Measurements from ENCODE around the gene CLASP1.
A peak's percentile ranks its signal among the peaks of the same experiment; 100 is the strongest.
"Not testable (repeated sequence)": the region's sequence is repeated elsewhere in the genome, so short reads cannot be mapped to it uniquely, and the experiment has no call there.

Gene CLASP1

DNA sequence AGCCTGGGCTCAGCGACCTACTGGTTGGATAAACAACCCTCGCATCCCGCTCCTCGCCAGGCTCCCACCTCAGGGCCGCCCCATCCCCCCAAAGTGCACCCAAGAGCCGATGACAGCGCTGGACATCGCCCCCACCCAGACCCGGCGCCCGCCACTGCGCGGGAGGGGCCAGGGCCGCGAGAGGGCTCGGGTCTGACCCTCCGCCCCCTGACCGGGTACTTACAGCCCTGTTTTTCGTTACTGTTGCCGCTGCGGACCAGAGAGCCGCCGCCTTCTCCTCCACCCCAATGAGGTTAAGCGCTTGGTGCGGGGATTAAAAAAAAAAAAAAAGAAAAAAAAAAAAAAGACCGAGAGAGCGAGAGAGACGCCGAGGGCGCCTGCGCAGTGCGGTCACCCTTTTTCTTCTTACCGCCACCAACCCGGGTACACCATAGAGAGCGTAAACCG is at the start of gene CLASP1:
Gene CLASP1, minus strand, starts transcription at position 314 of the 447 bp plus-strand sequence. CDS start 43,567 bp downstream, outside the sequence.
- peak; percentile 87 for DNase-seq

GRCh38 chr2:121698318-121698930 is 49.2 kb upstream of the CLASP1 start:
- no peak for DNase-seq

DNA sequence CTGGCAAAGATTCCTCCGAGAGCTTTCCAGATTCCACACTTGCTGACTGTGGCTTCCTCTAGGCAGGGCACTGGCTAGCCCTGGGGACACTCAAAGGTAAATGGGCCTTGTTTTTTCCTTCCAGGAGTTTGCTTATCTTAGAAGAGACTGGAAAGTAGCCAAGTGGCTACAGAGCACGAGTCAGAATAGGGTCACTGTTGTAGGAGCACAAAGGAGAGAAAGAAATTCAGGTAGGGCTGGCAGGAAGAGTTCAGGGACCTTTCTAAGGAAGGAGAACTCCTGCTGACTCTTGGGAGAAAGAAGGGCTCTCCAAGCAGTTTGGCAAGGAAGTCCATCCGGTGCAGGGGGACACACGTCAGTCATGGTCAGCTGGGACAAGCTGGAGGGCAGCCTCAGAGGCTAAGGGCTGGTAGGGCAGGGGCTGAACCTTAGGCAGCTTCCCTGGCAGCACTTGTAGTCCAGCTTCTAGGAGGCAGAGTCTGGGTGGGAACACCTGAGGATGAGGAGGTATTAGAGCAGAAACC is 47.9 kb upstream of the CLASP1 start:
- no peak for DNase-seq

- no peak for DNase-seq
Observed at GRCh38 chr2:121696410-121696930, 47.2 kb upstream of the CLASP1 start.

DNA sequence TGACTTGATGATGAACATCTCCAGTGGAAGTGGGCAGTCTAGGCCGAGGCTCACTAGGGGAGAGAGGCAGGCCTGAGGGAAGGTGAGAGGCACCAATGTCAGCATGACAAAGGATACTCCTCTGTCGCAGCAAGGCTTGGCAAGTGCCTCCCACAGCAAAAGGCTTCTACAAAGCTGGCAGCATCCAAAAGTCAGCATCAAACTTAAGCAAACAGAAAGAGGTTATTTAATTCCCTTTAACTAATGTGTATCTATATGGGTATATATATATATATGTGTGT is 45.8 kb upstream of the CLASP1 start:
- no peak for DNase-seq

DNA sequence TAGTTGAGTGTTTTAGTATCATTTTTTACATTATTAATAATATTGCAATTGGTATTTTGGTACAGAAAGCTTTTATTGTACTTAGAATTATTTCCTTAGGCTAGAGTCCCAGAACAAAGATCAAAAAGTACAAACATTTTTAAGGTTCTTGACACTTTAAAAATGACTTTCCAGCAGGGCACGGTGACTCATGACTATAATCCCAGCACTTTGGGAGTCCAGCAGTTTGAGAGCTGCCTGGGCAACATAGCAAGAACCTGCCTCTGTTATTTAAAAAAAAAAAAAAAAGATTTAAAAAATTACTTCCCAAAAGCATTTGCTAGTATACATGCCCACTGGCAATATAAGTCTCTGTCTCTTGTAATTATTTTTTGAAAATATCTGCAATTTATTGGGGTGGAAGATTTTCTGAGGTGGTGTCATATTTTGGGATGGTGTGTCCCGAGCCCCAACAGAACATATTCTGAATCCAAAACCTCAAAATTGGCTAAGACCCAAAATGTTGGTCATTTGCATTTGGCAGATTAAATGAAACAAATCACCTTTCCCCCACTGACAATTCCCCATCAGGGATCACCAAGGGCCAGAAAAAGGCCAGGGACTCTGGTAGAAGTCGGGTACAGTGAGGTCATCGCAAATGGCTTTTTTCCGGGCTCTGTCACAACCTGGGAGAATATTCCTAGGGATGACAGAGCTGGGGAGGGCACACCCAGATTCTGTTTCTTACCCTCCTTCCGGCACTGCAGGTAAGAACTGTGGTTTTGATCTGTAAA is 45.3 kb upstream of the CLASP1 start:
- no peak for DNase-seq

GRCh38 chr2:121690572-121690971 is 41.3 kb upstream of the CLASP1 start:
- DNase-seq: not testable (repeated sequence)

GRCh38 chr2:121690095-121690494 is 40.8 kb upstream of the CLASP1 start:
- DNase-seq: no peak

- peak; percentile 58 for DNase-seq
Observed at GRCh38 chr2:121689356-121689755, 40.1 kb upstream of the CLASP1 start.

DNA sequence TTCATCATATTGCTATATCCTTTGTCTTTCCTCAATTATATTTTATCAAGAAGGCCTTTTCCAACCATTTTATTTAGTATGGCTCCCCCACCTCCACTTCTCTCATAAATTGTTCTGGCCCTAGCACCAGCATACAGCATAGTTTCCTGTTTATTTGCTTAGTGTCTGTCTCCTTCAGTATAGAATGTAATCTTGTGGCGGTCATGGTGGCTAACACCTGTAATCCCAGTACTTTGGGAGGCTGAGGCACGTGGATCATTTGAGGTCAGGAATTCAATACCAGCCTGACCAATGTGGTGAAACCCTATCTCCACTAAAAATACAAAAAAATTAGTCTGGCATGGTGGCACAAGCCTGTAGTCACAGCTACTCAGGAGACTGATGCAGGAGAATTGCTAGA is 39.6 kb upstream of the CLASP1 start:
- no peak for DNase-seq

DNA sequence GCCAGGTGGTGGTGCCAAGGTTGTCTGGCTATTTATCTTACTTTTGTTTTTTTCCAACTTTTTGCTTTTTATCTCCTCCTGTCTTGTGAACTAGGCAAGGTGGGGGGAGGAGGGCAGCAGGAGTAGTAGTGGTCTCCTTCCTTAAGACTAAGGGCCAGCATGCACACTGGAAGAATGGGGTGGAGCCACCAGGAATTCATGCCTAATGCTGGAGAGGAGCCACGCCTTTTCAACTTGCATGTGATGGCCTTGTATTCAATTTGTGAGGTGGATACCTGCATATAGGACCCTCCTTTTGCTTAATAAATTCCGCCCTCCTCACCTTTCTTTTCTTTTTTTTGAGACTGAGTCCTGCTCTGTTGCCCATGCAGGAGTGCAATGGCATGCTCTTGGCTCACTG is 37.6 kb upstream of the CLASP1 start:
- no peak for DNase-seq

DNA sequence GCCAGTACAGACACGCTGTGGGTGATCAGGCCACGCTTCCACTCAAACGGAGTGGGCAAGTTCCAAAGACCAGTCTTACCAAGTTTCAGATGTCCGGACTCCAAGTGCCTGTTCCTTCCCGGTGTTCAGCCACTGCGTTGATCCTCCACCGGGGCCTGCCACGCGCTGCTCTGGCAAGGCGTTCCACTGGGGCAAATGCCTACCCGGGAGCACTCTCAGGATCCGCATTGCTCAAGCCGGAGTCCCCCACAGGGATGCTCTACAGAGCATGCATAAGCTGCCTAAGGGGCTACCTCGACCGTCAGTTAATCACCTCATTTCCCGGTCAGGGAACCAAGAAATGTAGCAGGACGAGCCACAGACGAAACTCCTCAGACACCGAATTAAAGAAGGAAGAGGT is 37.0 kb upstream of the CLASP1 start:
- no peak for DNase-seq

- DNase-seq: no peak
Observed at GRCh38 chr2:121682396-121683298, 33.4 kb upstream of the CLASP1 start.

GRCh38 chr2:121677855-121678254 is 28.6 kb upstream of the CLASP1 start:
- no peak for DNase-seq

DNA sequence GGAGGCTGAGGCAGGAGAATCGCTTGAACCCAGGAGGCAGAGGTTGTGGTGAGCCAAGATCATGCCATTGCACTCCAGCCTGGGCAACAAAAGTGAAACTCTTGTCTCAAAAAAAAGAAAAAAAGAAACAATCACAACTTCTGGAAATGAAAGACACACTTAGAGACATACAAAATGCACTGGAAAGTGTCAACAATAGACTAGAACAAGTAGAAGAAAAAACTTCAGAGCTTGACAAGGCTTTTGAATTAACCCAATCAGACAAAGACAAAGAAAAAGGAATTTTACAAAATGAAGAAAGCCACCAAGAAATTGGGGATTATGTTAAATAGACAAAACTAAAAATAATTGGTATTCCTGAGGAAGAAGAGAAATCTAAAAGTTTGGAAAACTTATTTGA is 22.4 kb upstream of the CLASP1 start:
- not testable (repeated sequence) for DNase-seq

- DNase-seq: no peak
Observed at GRCh38 chr2:121670181-121670580, 20.9 kb upstream of the CLASP1 start.

- DNase-seq: no peak
Observed at GRCh38 chr2:121667618-121668017, 18.4 kb upstream of the CLASP1 start.

- no peak for DNase-seq
Observed at GRCh38 chr2:121666042-121666441, 16.8 kb upstream of the CLASP1 start.

GRCh38 chr2:121665504-121665903 is 16.2 kb upstream of the CLASP1 start:
- no peak for DNase-seq

GRCh38 chr2:121664713-121665112 is 15.5 kb upstream of the CLASP1 start:
- DNase-seq: no peak

- no peak for DNase-seq
Observed at GRCh38 chr2:121664086-121664485, 14.8 kb upstream of the CLASP1 start.

- no peak for DNase-seq
Observed at GRCh38 chr2:121663434-121663833, 14.2 kb upstream of the CLASP1 start.

DNA sequence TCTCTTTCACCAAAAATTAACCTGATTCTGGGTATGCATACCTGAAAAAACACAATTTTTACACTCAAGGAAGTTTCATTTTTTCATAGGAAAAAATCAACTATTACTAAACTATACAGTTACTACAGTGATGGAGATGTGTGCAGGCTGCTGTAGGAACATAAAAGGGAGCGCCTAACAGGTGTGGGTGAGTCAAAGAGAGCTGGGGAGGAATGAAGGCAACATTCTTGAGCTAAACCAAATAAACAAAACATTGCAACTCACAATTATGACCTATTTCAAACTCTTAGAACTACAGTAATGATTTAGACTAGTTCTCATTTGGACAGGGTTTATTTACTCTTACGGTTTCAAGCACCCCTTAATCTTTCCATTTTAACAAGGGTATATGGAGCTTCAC is 13.4 kb upstream of the CLASP1 start:
- no peak for DNase-seq

All from 8988T (cell line).